ENCODE results near the gene APBA3.
"Not testable (repeated sequence)": the region's sequence is repeated elsewhere in the genome, so short reads cannot be mapped to it uniquely, and the experiment has no call there.

APBA3 gene

GRCh38 chr19:3774621-3775373 is 13.3 kb upstream of the APBA3 start:
- in situ Hi-C loops (cut with HindIII; ENCODE audit: low pct_ligation_motif_present, low pct_unique_long_range_greater_than_20kb, low sequenced_read_pairs) = no loop called here
- DNase-seq = no peak

GRCh38 chr19:3773814-3774515 is 12.5 kb upstream of the APBA3 start:
- no peak for DNase-seq
- in situ Hi-C loops (cut with HindIII; ENCODE audit: low pct_ligation_motif_present, low pct_unique_long_range_greater_than_20kb, low sequenced_read_pairs) = no loop called here

GRCh38 chr19:3771906-3772455 is 10.5 kb upstream of the APBA3 start, which contains the start of gene RAX2:
RAX2 (minus strand) TSS chr19:3772228; CDS start chr19:3771742, 486 bp downstream.
- in situ Hi-C loops (cut with HindIII; ENCODE audit: low pct_ligation_motif_present, low pct_unique_long_range_greater_than_20kb, low sequenced_read_pairs) = no loop called here
- no peak for DNase-seq

GRCh38 chr19:3771000-3771905 is 9.8 kb upstream of the APBA3 start:
- in situ Hi-C loops (cut with HindIII; ENCODE audit: low pct_ligation_motif_present, low pct_unique_long_range_greater_than_20kb, low sequenced_read_pairs) = no loop called here

GRCh38 chr19:3770136-3770999 is 8.9 kb upstream of the APBA3 start:
- no peak for DNase-seq

More at GRCh38 chr19:3771000-3771905, 9.8 kb upstream of the APBA3 start:
- no peak for DNase-seq

GRCh38 chr19:3769494-3769893 is 8.0 kb upstream of the APBA3 start:
- DNase-seq = no peak
- in situ Hi-C loops (cut with HindIII; ENCODE audit: low pct_ligation_motif_present, low pct_unique_long_range_greater_than_20kb, low sequenced_read_pairs) = no loop called here

More at GRCh38 chr19:3770136-3770999, 8.9 kb upstream of the APBA3 start:
- in situ Hi-C loops (cut with HindIII; ENCODE audit: low pct_ligation_motif_present, low pct_unique_long_range_greater_than_20kb, low sequenced_read_pairs) = no loop called here

- DNase-seq = no peak
- in situ Hi-C loops (cut with HindIII; ENCODE audit: low pct_ligation_motif_present, low pct_unique_long_range_greater_than_20kb, low sequenced_read_pairs) = no loop called here
These were observed 7.2 kb upstream of the APBA3 start for GRCh38 chr19:3768748-3769099.

- DNase-seq = no peak
- in situ Hi-C loops (cut with HindIII; ENCODE audit: low pct_ligation_motif_present, low pct_unique_long_range_greater_than_20kb, low sequenced_read_pairs) = no loop called here
These were observed 6.7 kb upstream of the APBA3 start for GRCh38 chr19:3768015-3768747.

- in situ Hi-C loops (cut with HindIII; ENCODE audit: low pct_ligation_motif_present, low pct_unique_long_range_greater_than_20kb, low sequenced_read_pairs) = no loop called here
These were observed 5.6 kb upstream of the APBA3 start for GRCh38 chr19:3767050-3767449.

GRCh38 chr19:3766520-3766919 is 5.0 kb upstream of the APBA3 start:
- no peak for DNase-seq
- in situ Hi-C loops (cut with HindIII; ENCODE audit: low pct_ligation_motif_present, low pct_unique_long_range_greater_than_20kb, low sequenced_read_pairs) = no loop called here

More at GRCh38 chr19:3767050-3767449, 5.6 kb upstream of the APBA3 start:
- no peak for DNase-seq

- DNase-seq = peak; percentile 22
- in situ Hi-C loops (cut with HindIII; ENCODE audit: low pct_ligation_motif_present, low pct_unique_long_range_greater_than_20kb, low sequenced_read_pairs) = not testable (repeated sequence)
These were observed 4.3 kb upstream of the APBA3 start for GRCh38 chr19:3765757-3766156.

GRCh38 chr19:3765121-3765520 is 3.6 kb upstream of the APBA3 start:
- no peak for DNase-seq
- in situ Hi-C loops (cut with HindIII; ENCODE audit: low pct_ligation_motif_present, low pct_unique_long_range_greater_than_20kb, low sequenced_read_pairs) = no loop called here

- peak; percentile 97 for DNase-seq
- in situ Hi-C loops (cut with HindIII; ENCODE audit: low pct_ligation_motif_present, low pct_unique_long_range_greater_than_20kb, low sequenced_read_pairs) = no loop called here
These were observed 1.3 kb upstream of the APBA3 start, which contains the start of gene MRPL54 for GRCh38 chr19:3762501-3763459. MRPL54 (plus strand) TSS chr19:3762682; CDS start chr19:3762701, 19 bp downstream.

GRCh38 chr19:3762130-3762473 is 610 bp upstream of the APBA3 start:
- in situ Hi-C loops (cut with HindIII; ENCODE audit: low pct_ligation_motif_present, low pct_unique_long_range_greater_than_20kb, low sequenced_read_pairs) = no loop called here
- DNase-seq = no peak

- in situ Hi-C loops (cut with HindIII; ENCODE audit: low pct_ligation_motif_present, low pct_unique_long_range_greater_than_20kb, low sequenced_read_pairs) = no loop called here
These were observed 576 bp downstream of the APBA3 start for GRCh38 chr19:3760871-3761361.

More at GRCh38 chr19:3760871-3761361, 576 bp downstream of the APBA3 start:
- peak; percentile 10 for DNase-seq

Data from ACHN (cell line).